K562 (cell line): Measurements from ENCODE around the gene NEDD4. TPM values are rescaled to one million over a fixed set of nuclear protein-coding genes. Genes with fewer than 3 reads are reported as not detected.
"Not testable (repeated sequence)": the region's sequence is repeated elsewhere in the genome, so short reads cannot be mapped to it uniquely, and the experiment has no call there.

Experiments used
- ATAC-seq: fragments of 200-7000 bp; cut with Tn5 transposase; 3 replicates; pipeline ENCODE4 v1.9.1; 2020; ENCODE audit warnings: moderate library complexity
- BruUV-seq: library from RNA; stranded (reverse); fragments of 400-500 nt; replicated peaks from 2 replicates; lab custom pipeline; 2021; lab: Mats Ljungman, UMichigan
- CTCF ChIA-PET: fragments of 300-600 bp; formaldehyde crosslinking; extraction: SDS; loops from one replicate; lab custom pipeline; 2021; ENCODE audit warnings: low intra/inter-chr PET ratio; lab: Yijun Ruan, JAX
- POLR2A ChIA-PET: fragments of 300-600, 350-650 bp; sonication (Branson Sonifier 250); formaldehyde crosslinking; extraction: SDS; loops from one replicate; lab custom pipeline; 2021; ENCODE audit warnings: antibody characterized with exemption, inconsistent platforms; lab: Yijun Ruan, JAX
- DNase-seq, 4 experiments: peaks; one replicate each; pipeline versions ENCODE4 v3.0.0 to v3.0.0-alpha.2; 2011 to 2018; ENCODE audit warnings: low spot score in 3 of 4, mixed read lengths in 3 of 4; ENCODE audit errors: extremely low read depth in 1 of 4
- FAIRE-seq: peaks from 2 replicates; lab custom pipeline; 2011; peaks lifted over from hg19 to GRCh38; lab: Jason Lieb, UNC
- H2AFZ ChIP-seq: 2 replicates; pipeline ENCODE4 v1.6.0; 2011; ENCODE audit warnings: low read depth, low read length, control low read depth, inconsistent platforms
- H3K27ac ChIP-seq: fragments of 200-600 bp; 3 replicates; pipeline ENCODE4 v1.8.0; 2011; ENCODE audit warnings: low read depth, mild to moderate bottlenecking, control low read depth, inconsistent platforms, low read length, moderate library complexity, mixed read lengths; ENCODE audit errors: extremely low read depth
- H3K27me3 ChIP-seq, 2 experiments: fragments of 300-600 bp in 1 of 2; 2 replicates in 1 of 2; 3 replicates in 1 of 2; pipeline versions ENCODE4 v1.6.0 to v1.8.0; 2011; ENCODE audit warnings: inconsistent platforms in 2 of 2, low read length in 2 of 2, mild to moderate bottlenecking in 1 of 2, mixed read lengths in 1 of 2, moderate library complexity in 1 of 2; ENCODE audit not compliant: control insufficient read depth in 2 of 2, insufficient read depth in 2 of 2
- H3K36me3 ChIP-seq: fragments of 300-600 bp; 3 replicates; pipeline ENCODE4 v1.8.0; 2011; ENCODE audit warnings: mild to moderate bottlenecking, low read length, inconsistent platforms; ENCODE audit not compliant: control insufficient read depth, insufficient read depth
- H3K4me1 ChIP-seq, 2 experiments: fragments of 200-600 bp in 1 of 2; replicated peaks in 1 of 2; 2 replicates in 1 of 2; 3 replicates in 1 of 2; pipeline versions ENCODE4 v1.5.1 to v1.8.0; 2011; ENCODE audit warnings: inconsistent platforms in 2 of 2, low read length in 2 of 2, mild to moderate bottlenecking in 1 of 2, mixed read lengths in 1 of 2, moderate library complexity in 1 of 2; ENCODE audit not compliant: control insufficient read depth in 2 of 2, insufficient read depth in 2 of 2
- H3K4me2 ChIP-seq: 2 replicates; pipeline ENCODE4 v1.6.1; 2011; ENCODE audit warnings: low read length, control low read depth, inconsistent platforms, mixed read lengths; ENCODE audit not compliant: insufficient read depth
- H3K4me3 ChIP-seq: fragments of 200-600 bp; sonication (generic), shearing (Covaris generic); 2 replicates; pipeline ENCODE4 v1.5.1; 2016; ENCODE audit warnings: control low read depth, inconsistent platforms
- H3K79me2 ChIP-seq: fragments of 200-600 bp; 3 replicates; pipeline ENCODE4 v1.8.0; 2011; ENCODE audit warnings: low read length, inconsistent platforms; ENCODE audit not compliant: control insufficient read depth, insufficient read depth
- H3K9ac ChIP-seq, 2 experiments: 2 replicates each; pipeline versions ENCODE4 v1.6.0 to v1.6.1; 2011; ENCODE audit warnings: low read depth in 2 of 2, low read length in 2 of 2, control low read depth in 1 of 2, inconsistent platforms in 1 of 2, mild to moderate bottlenecking in 1 of 2, mixed read lengths in 1 of 2; ENCODE audit not compliant: insufficient read depth in 1 of 2
- H3K9me1 ChIP-seq: one replicate; pipeline ENCODE4 v1.6.0; 2011; ENCODE audit warnings: inconsistent platforms, mild to moderate bottlenecking, low read length, moderate library complexity; ENCODE audit not compliant: control insufficient read depth, insufficient read depth
- H3K9me3 ChIP-seq: replicated peaks from 2 replicates; pipeline ENCODE4 v1.5.1; 2011; ENCODE audit warnings: low read depth, low read length, inconsistent platforms; ENCODE audit not compliant: control insufficient read depth, insufficient read depth
- H4K20me1 ChIP-seq: replicated peaks from 2 replicates; pipeline ENCODE4 v1.6.1; 2011; ENCODE audit warnings: low read length, inconsistent platforms, mixed read lengths; ENCODE audit not compliant: control insufficient read depth, insufficient read depth
- CHAMP1 ChIP-seq: fragments of 450-650 bp; IDR thresholded peaks from 2 replicates; pipeline ENCODE4 v1.6.1; 2016; ENCODE audit warnings: mild to moderate bottlenecking
- CHD1 ChIP-seq: fragments of 200-600 bp; sonication (generic); IDR thresholded peaks from one replicate; pipeline ENCODE4 v1.6.1; 2012; ENCODE audit warnings: mild to moderate bottlenecking, moderate library complexity, low read length, inconsistent platforms
- CREBBP ChIP-seq: IDR thresholded peaks from one replicate; pipeline ENCODE4 v1.6.1; 2012; ENCODE audit warnings: low read depth, mild to moderate bottlenecking, control low read depth, inconsistent platforms, low read length
- CREM ChIP-seq: IDR thresholded peaks from 2 replicates; pipeline ENCODE4 v1.6.1; 2014; ENCODE audit warnings: antibody characterized with exemption, low read depth
- GABPB2 ChIP-seq: fragments of 250-450 bp; sonication (Bioruptor Pico); conservative IDR thresholded peaks from 2 replicates; pipeline ENCODE4 v1.5.1; 2021; ENCODE audit warnings: mild to moderate bottlenecking
- MEIS2 ChIP-seq: fragments of 450-650 bp; IDR thresholded peaks from 2 replicates; pipeline ENCODE4 v1.6.1; 2014; ENCODE audit warnings: mild to moderate bottlenecking; ENCODE audit not compliant: partially characterized antibody
- MYBL2 ChIP-seq, 2 experiments: fragments of 450-650 bp in 1 of 2; sonication (generic) in 1 of 2; formaldehyde crosslinking in 1 of 2; IDR thresholded peaks; 2 replicates each; pipeline versions ENCODE4 v1.6.1 to v1.8.1; 2017 to 2022; ENCODE audit warnings: borderline replicate concordance in 1 of 2, inconsistent platforms in 1 of 2, low read depth in 1 of 2, mild to moderate bottlenecking in 1 of 2, missing genetic modification reagents in 1 of 2, moderate library complexity in 1 of 2
- PHB ChIP-seq: fragments of 250-450 bp; sonication (Bioruptor Pico); IDR thresholded peaks from 2 replicates; pipeline ENCODE4 v1.5.0; 2021
- TEAD4 ChIP-seq, 2 experiments: sonication (generic) in 1 of 2; formaldehyde crosslinking in 1 of 2; IDR thresholded peaks; 2 replicates each; pipeline versions ENCODE4 v1.6.1 to v1.8.0; 2012 to 2022; ENCODE audit warnings: borderline replicate concordance in 1 of 2, inconsistent platforms in 1 of 2, low read length in 1 of 2, mild to moderate bottlenecking in 1 of 2, missing genetic modification reagents in 1 of 2
- ZSCAN29 ChIP-seq: fragments of 450-650 bp; IDR thresholded peaks from 2 replicates; pipeline ENCODE4 v1.6.1; 2017
- WGBS: fragments of 100-300 bp; shearing (Covaris generic); methylation state at CpG from one replicate; pipeline ENCODE4 v1.1.6; 2016; ENCODE audit warnings: low coverage, mixed read lengths; ENCODE audit not compliant: insufficient coverage; ENCODE audit errors: missing lambda C conversion rate; 5-methylcytosine and 5-hydroxymethylcytosine counted together
- in situ Hi-C: fragments of 300-500 bp; cut with MboI; formaldehyde crosslinking; loops from 4 replicates; pipeline ENCODE4 v1.15.0; 2018; ENCODE audit warnings: inconsistent platforms, mixed read lengths
- intact Hi-C: fragments of 100-400 bp; cut with micrococcal nuclease; formaldehyde crosslinking; loops from 2 replicates; pipeline ENCODE4 v1.14.2; 2022
- polyA plus RNA-seq, 8 experiments: library from polyadenylated mRNA; depleted of rRNA in 4 of 8; stranded (reverse) in 5 of 8; unstranded in 3 of 8; fragments of >200 nt; fragmentation: Nextera tagmentation in 2 of 8; fragmentation: Illumina TruSeq in 1 of 8; extraction: Ambion mirVana in 2 of 8; extraction: Trizol in 1 of 8; gene quantifications; 2 replicates each; pipeline versions ENCODE4 v1.2.1 to v1.2.3, GENCODE V29; 2011 to 2014; ENCODE audit warnings: inconsistent platforms in 1 of 8, missing spikeins in 1 of 8
- total RNA-seq, 7 experiments: library from RNA; depleted of rRNA in 6 of 7; stranded (reverse); fragments of >200 nt in 6 of 7; fragmentation: Illumina TruSeq in 2 of 7; extraction: Trizol in 2 of 7; gene quantifications; 2 replicates each; pipeline versions ENCODE4 v1.2.1 to v1.2.3, GENCODE V29; 2011 to 2021; ENCODE audit warnings: low replicate concordance in 1 of 7
- TF ChIP-seq, protein P1 (sequence below): sonication (generic); formaldehyde crosslinking; IDR thresholded peaks from 2 replicates; pipeline ENCODE4 v1.8.1; 2023; ENCODE audit warnings: mild to moderate bottlenecking, missing genetic modification reagents

Gene NEDD4
- total and polyA plus RNA-seq, 9 of the 15 experiments (the other 6 are each of a cell fraction or from before 2014, with no cell fraction given): 7.2 to 23.7 (median 17.3) TPM

- H4K20me1 ChIP-seq, ATAC-seq, H3K36me3 ChIP-seq, H3K4me2 ChIP-seq, H3K27me3 ChIP-seq, H3K4me1 ChIP-seq, H3K9me1 ChIP-seq, H3K79me2 ChIP-seq, DNase-seq, H3K9ac ChIP-seq, H3K27ac ChIP-seq, H2AFZ ChIP-seq, H3K4me3 ChIP-seq, FAIRE-seq, H3K9me3 ChIP-seq, CTCF ChIA-PET, BruUV-seq, in situ Hi-C loops, POLR2A ChIA-PET: not testable (repeated sequence)
- intact Hi-C loops: loop anchor here (5.0 to 10.0 kb wide), 3 partner anchors 62 to 642 kb away; partner anchors contain the start of gene RFX7
- WGBS: 0% methylated on average over 9 of the region's 9 CpGs
Measured at GRCh38 chr15:55785593-55785992, 207.8 kb downstream of the NEDD4 start.

GRCh38 chr15:55784286-55784685 lies 209.1 kb downstream of the NEDD4 start:
- in situ Hi-C loops: no loop called here
- CTCF ChIA-PET: no interaction called here
- peak; percentile 83 for TF ChIP-seq MEIS2
- no peak for TF ChIP-seq CHD1
- TF ChIP-seq CHAMP1: no peak
- no peak for TF ChIP-seq CREM
- no peak for TF ChIP-seq CREBBP
- peak; percentile 42; the same call in 1 of the 2 replicates for TF ChIP-seq TEAD4 (IDR thresholded peaks at IDR 0.05; ENCODE audit: low read length)
- TF ChIP-seq TEAD4 (CRISPR knock-in tag; IDR thresholded peaks at IDR 0.05; ENCODE audit: borderline replicate concordance): no peak
- no peak for TF ChIP-seq GABPB2 (CRISPR knock-in tag)
- no peak for TF ChIP-seq PHB
- TF ChIP-seq, protein P1, sequence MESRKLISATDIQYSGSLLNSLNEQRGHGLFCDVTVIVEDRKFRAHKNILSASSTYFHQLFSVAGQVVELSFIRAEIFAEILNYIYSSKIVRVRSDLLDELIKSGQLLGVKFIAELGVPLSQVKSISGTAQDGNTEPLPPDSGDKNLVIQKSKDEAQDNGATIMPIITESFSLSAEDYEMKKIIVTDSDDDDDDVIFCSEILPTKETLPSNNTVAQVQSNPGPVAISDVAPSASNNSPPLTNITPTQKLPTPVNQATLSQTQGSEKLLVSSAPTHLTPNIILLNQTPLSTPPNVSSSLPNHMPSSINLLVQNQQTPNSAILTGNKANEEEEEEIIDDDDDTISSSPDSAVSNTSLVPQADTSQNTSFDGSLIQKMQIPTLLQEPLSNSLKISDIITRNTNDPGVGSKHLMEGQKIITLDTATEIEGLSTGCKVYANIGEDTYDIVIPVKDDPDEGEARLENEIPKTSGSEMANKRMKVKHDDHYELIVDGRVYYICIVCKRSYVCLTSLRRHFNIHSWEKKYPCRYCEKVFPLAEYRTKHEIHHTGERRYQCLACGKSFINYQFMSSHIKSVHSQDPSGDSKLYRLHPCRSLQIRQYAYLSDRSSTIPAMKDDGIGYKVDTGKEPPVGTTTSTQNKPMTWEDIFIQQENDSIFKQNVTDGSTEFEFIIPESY (CRISPR knock-in tag): no peak
- TF ChIP-seq MYBL2 (IDR thresholded peaks at IDR 0.05; ENCODE audit: low read depth): no peak
- no peak for TF ChIP-seq MYBL2 (CRISPR knock-in tag; IDR thresholded peaks at IDR 0.05; ENCODE audit: borderline replicate concordance)
- TF ChIP-seq ZSCAN29: no peak

More at GRCh38 chr15:55784286-55784685, 209.1 kb downstream of the NEDD4 start:
- Histone ChIP-seq H3K4me2 (no peak overlapping the region), H4K20me1 (no peaks in the 10 kb centered on the region), H3K4me1 (no peaks in the 10 kb centered on the region), H3K36me3 (no peaks in the 10 kb centered on the region), H3K27ac (no peak overlapping the region), H2AFZ (no peak overlapping the region), H3K9me1 (no peaks in the 10 kb centered on the region), H3K79me2 (no peaks in the 10 kb centered on the region), H3K9me3 (no peaks in the 10 kb centered on the region), H3K27me3 (no peaks in the 10 kb centered on the region; a peak in 1 of 5 replicates), H3K4me3 (no peak overlapping the region), H3K9ac (no peak overlapping the region)
- DNase-seq: peak in 1 of 4 experiments; percentile 6
- intact Hi-C loops: loop anchor here (10.0 kb wide), 1 partner anchor 461 kb away; the partner anchor contains the start of gene RFX7
- ATAC-seq: no peak; the same call in 2 of the 3 replicates
- FAIRE-seq: no peak
- POLR2A ChIA-PET: no interaction called here
- BruUV-seq: no TSS peak
